GM12878 (cell line): Measurements from ENCODE around the gene RER1. TPM values are rescaled to one million over a fixed set of nuclear protein-coding genes. Genes with fewer than 3 reads are reported as not detected.

Experiments used
- ATAC-seq: fragments of 200-7000 bp; cut with Tn5 transposase; 3 replicates; pipeline ENCODE4 v1.9.1; 2020; ENCODE audit warnings: mild to moderate bottlenecking, moderate library complexity
- BruUV-seq: library from RNA; stranded (reverse); fragments of 400-500 nt; replicated peaks from 2 replicates; lab custom pipeline; 2021; lab: Mats Ljungman, UMichigan
- CTCF ChIA-PET: fragments of 300-600 bp; sonication (Branson Sonifier 250); formaldehyde crosslinking; extraction: SDS; loops from one replicate; lab custom pipeline; 2021; ENCODE audit warnings: inconsistent platforms; lab: Yijun Ruan, JAX
- POLR2A ChIA-PET: fragments of 350-600 bp; formaldehyde crosslinking; extraction: SDS; loops from one replicate; lab custom pipeline; 2021; ENCODE audit warnings: inconsistent platforms; lab: Charles Lee
- RAD21 ChIA-PET: fragments of 300-600 bp; sonication (Branson Sonifier 250); formaldehyde crosslinking; loops from one replicate; lab custom pipeline; 2023; ENCODE audit warnings: antibody characterized with exemption; ENCODE audit not compliant: unreplicated experiment; lab: Charles Lee
- SMC1A ChIA-PET: fragments of 300-600 bp; sonication (Branson Sonifier 250); formaldehyde crosslinking; loops from one replicate; lab custom pipeline; 2023; ENCODE audit not compliant: unreplicated experiment, uncharacterized antibody; lab: Charles Lee
- DNase-seq: peaks from one replicate; pipeline ENCODE4 v3.0.0-alpha.2; 2011; ENCODE audit warnings: low read depth, low spot score
- FAIRE-seq: peaks from 3 replicates; lab custom pipeline; 2011; peaks lifted over from hg19 to GRCh38; lab: Jason Lieb, UNC
- H2AFZ ChIP-seq: 2 replicates; pipeline ENCODE4 v1.6.0; 2011; ENCODE audit warnings: low read depth, low read length, control low read depth; ENCODE audit not compliant: control insufficient read depth
- H3K27ac ChIP-seq: 2 replicates; pipeline ENCODE4 v1.5.1; 2011; ENCODE audit warnings: control low read depth; ENCODE audit not compliant: control insufficient read depth, insufficient read depth
- H3K27me3 ChIP-seq, 2 experiments: replicated peaks in 1 of 2; 2 replicates each; pipeline versions ENCODE4 v1.6.0 to v1.6.1; 2011; ENCODE audit warnings: low read length in 1 of 2; ENCODE audit not compliant: control insufficient read depth in 2 of 2, insufficient read depth in 2 of 2
- H3K36me3 ChIP-seq, 2 experiments: 2 replicates each; pipeline ENCODE4 v1.5.1; 2011; ENCODE audit warnings: low read length in 1 of 2; ENCODE audit not compliant: control insufficient read depth in 2 of 2, insufficient read depth in 2 of 2
- H3K4me1 ChIP-seq: 2 replicates; pipeline ENCODE4 v1.6.1; 2011; ENCODE audit warnings: mild to moderate bottlenecking, low read length, moderate library complexity, mixed read lengths; ENCODE audit not compliant: control insufficient read depth, insufficient read depth
- H3K4me2 ChIP-seq: 2 replicates; pipeline ENCODE4 v1.6.0; 2011; ENCODE audit warnings: control low read depth; ENCODE audit not compliant: control insufficient read depth, insufficient read depth
- H3K4me3 ChIP-seq: fragments of 200-600 bp; sonication (generic); 2 replicates; pipeline ENCODE4 v1.5.1; 2016
- H3K79me2 ChIP-seq: 2 replicates; pipeline ENCODE4 v1.6.0; 2011; ENCODE audit warnings: low read length; ENCODE audit not compliant: control insufficient read depth, insufficient read depth
- H3K9ac ChIP-seq: 2 replicates; pipeline ENCODE4 v1.8.0; 2011; ENCODE audit warnings: low read length, control low read depth, mixed read lengths; ENCODE audit not compliant: control insufficient read depth, insufficient read depth
- H3K9me3 ChIP-seq: replicated peaks from 3 replicates; pipeline ENCODE4 v1.5.1; 2011; ENCODE audit warnings: mild to moderate bottlenecking, low read length; ENCODE audit not compliant: control insufficient read depth, insufficient read depth
- H4K20me1 ChIP-seq: 2 replicates; pipeline ENCODE4 v1.6.0; 2011; ENCODE audit not compliant: control insufficient read depth, insufficient read depth
- CBFB ChIP-seq: IDR thresholded peaks from 2 replicates; pipeline ENCODE4 v1.6.1; 2016; ENCODE audit warnings: antibody characterized with exemption, low read depth
- CEBPB ChIP-seq, 2 experiments: fragments of 150-350 bp in 1 of 2; IDR thresholded peaks; 2 replicates each; pipeline ENCODE4 v1.6.1; 2012 to 2014; ENCODE audit warnings: low read depth in 2 of 2, low read length in 2 of 2, borderline replicate concordance in 1 of 2, inconsistent platforms in 1 of 2
- CREM ChIP-seq: IDR thresholded peaks from 2 replicates; pipeline ENCODE4 v1.6.1; 2014; ENCODE audit warnings: antibody characterized with exemption, low read depth
- DPF2 ChIP-seq: fragments of 450-650 bp; IDR thresholded peaks from 2 replicates; pipeline ENCODE4 v1.6.1; 2017; ENCODE audit warnings: mild to moderate bottlenecking
- ETV6 ChIP-seq, 2 experiments: fragments of 450-650 bp in 1 of 2; IDR thresholded peaks in 1 of 2; conservative IDR thresholded peaks in 1 of 2; 2 replicates each; pipeline ENCODE4 v1.6.1; 2014; ENCODE audit warnings: antibody characterized with exemption in 1 of 2, borderline replicate concordance in 1 of 2, low read depth in 1 of 2, mild to moderate bottlenecking in 1 of 2, moderate library complexity in 1 of 2
- KLF5 ChIP-seq: fragments of 450-650 bp; IDR thresholded peaks from 2 replicates; pipeline ENCODE4 v1.6.1; 2014; ENCODE audit warnings: mild to moderate bottlenecking; ENCODE audit not compliant: partially characterized antibody
- MEF2A ChIP-seq: IDR thresholded peaks from 2 replicates; pipeline ENCODE4 v1.6.1; 2011; ENCODE audit warnings: low read depth, mild to moderate bottlenecking, low read length, moderate library complexity; ENCODE audit not compliant: insufficient read depth
- MYC ChIP-seq: IDR thresholded peaks from 2 replicates; pipeline ENCODE4 v1.6.1; 2011; ENCODE audit warnings: mild to moderate bottlenecking, low read length, moderate library complexity, inconsistent platforms; ENCODE audit not compliant: insufficient read depth, insufficient replicate concordance, insufficient read length, severe bottlenecking
- POLR2A ChIP-seq: IDR thresholded peaks from 2 replicates; pipeline ENCODE4 v1.6.1; 2011; ENCODE audit warnings: low read depth, mild to moderate bottlenecking, low read length
- SKIL ChIP-seq: fragments of 450-650 bp; IDR thresholded peaks from 2 replicates; pipeline ENCODE4 v1.6.1; 2017; ENCODE audit warnings: mild to moderate bottlenecking, low read depth, inconsistent platforms; ENCODE audit not compliant: poor library complexity, severe bottlenecking
- SMARCA5 ChIP-seq: fragments of 450-650 bp; IDR thresholded peaks from 2 replicates; pipeline ENCODE4 v1.6.1; 2017; ENCODE audit warnings: mild to moderate bottlenecking
- TARDBP ChIP-seq: IDR thresholded peaks from 2 replicates; pipeline ENCODE4 v1.6.1; 2016; ENCODE audit warnings: borderline replicate concordance
- USF2 ChIP-seq: IDR thresholded peaks from 2 replicates; pipeline ENCODE4 v1.6.1; 2011; ENCODE audit warnings: low read depth, low read length, improper control_type of control experiment, borderline replicate concordance
- ZNF207 ChIP-seq: fragments of 450-650 bp; IDR thresholded peaks from 2 replicates; pipeline ENCODE4 v1.6.1; 2014; ENCODE audit warnings: antibody characterized with exemption, mild to moderate bottlenecking, borderline replicate concordance
- WGBS: methylation state at CpG from one replicate; pipeline ENCODE4 v1.1.6; 2016; ENCODE audit warnings: low lambda C conversion rate; ENCODE audit not compliant: insufficient replicate concordance, insufficient coverage; ENCODE audit errors: missing lambda C conversion rate; 5-methylcytosine and 5-hydroxymethylcytosine counted together
- in situ Hi-C: fragments of 300-500 bp; cut with MboI; formaldehyde crosslinking; loops from 9 replicates; pipeline ENCODE4 v1.14.3; 2018; ENCODE audit warnings: mixed read lengths
- intact Hi-C: fragments of 100-400 bp; cut with micrococcal nuclease; formaldehyde crosslinking; loops from one replicate; pipeline ENCODE4 v1.14.2; 2022; ENCODE audit not compliant: unreplicated experiment
- polyA plus RNA-seq, 11 experiments: library from polyadenylated mRNA; depleted of rRNA in 4 of 11; unstranded in 6 of 11; stranded (reverse) in 5 of 11; fragments of >200 nt; fragmentation: Nextera tagmentation in 4 of 11; fragmentation: Illumina TruSeq in 1 of 11; extraction: Ambion mirVana in 4 of 11; extraction: Trizol in 1 of 11; gene quantifications; 1 replicate in 1 of 11; 2 replicates in 10 of 11; pipeline versions ENCODE4 v1.2.1 to v1.2.3, GENCODE V29; 2011 to 2016; ENCODE audit warnings: inconsistent platforms in 2 of 11, missing spikeins in 2 of 11, low read depth in 1 of 11
- total RNA-seq, 4 experiments: library from RNA; depleted of rRNA in 3 of 4; stranded (reverse); fragments of >200 nt in 3 of 4; fragmentation: Illumina TruSeq in 1 of 4; extraction: Trizol in 1 of 4; gene quantifications; 2 replicates each; pipeline versions ENCODE4 v1.2.1 to v1.2.3, GENCODE V29; 2013 to 2021

Gene RER1
- total and polyA plus RNA-seq, 10 of the 15 experiments (the other 5 are each of a cell fraction or from before 2014, with no cell fraction given), result 29.2 to 274 (median 136) TPM

GRCh38 chr1:2407166-2407990 is 15.7 kb downstream of the RER1 start:
- in situ Hi-C loops, result no loop called here
- RAD21 ChIA-PET, result no interaction called here
- SMC1A ChIA-PET, result no interaction called here
- peak; percentile 56; the same call in 1 of the 2 replicates for TF ChIP-seq POLR2A
- no peak for TF ChIP-seq ZNF207
- TF ChIP-seq TARDBP, result no peak
- peaks cover 9% of the 10 kb centered on the region for H3K79me2 ChIP-seq
- WGBS, result 82% methylated on average over 22 of the region's 25 CpGs
- peaks cover 9 to 12% of the 10 kb centered on the region in 2 experiments for H3K36me3 ChIP-seq
- POLR2A ChIA-PET, result no interaction called here
- H3K4me3 ChIP-seq, result no peak overlapping the region
- no peak overlapping the region for H2AFZ ChIP-seq
- H4K20me1 ChIP-seq, result no peaks in the 10 kb centered on the region
- DNase-seq, result no peak
- H3K9ac ChIP-seq, result no peak overlapping the region
- intact Hi-C loops, result no loop called here
- peaks cover 4% of the 10 kb centered on the region; the same call in 1 of the 2 replicates for H3K4me1 ChIP-seq
- H3K27ac ChIP-seq, result no peak overlapping the region
- no TSS peak for BruUV-seq
- H3K4me2 ChIP-seq, result no peak overlapping the region
- H3K9me3 ChIP-seq, result no peaks in the 10 kb centered on the region
- H3K27me3 ChIP-seq, result no peaks in the 10 kb centered on the region
- CTCF ChIA-PET, result interaction anchor here (1.5 kb wide), 1 partner anchor 212 kb away, joined by 4 read pairs; the partner anchor contains the start of gene FAAP20
- FAIRE-seq, result no peak
- ATAC-seq, result no peak

- ChIA-PET POLR2A (no interaction called here), RAD21 (no interaction called here)
- TF ChIP-seq ETV6 (conservative IDR thresholded peaks at IDR 0.05 in 1 of 2, IDR thresholded peaks at IDR 0.05 in 1 of 2; ENCODE audit: borderline replicate concordance in 1 of 2, low read depth in 1 of 2), result no peak
- TF ChIP-seq SKIL, result no peak
- no peak for TF ChIP-seq MYC
- no peak for TF ChIP-seq CBFB
- TF ChIP-seq USF2, result no peak
- TF ChIP-seq MEF2A, result no peak
- TF ChIP-seq CEBPB (IDR thresholded peaks at IDR 0.05; ENCODE audit: borderline replicate concordance in 1 of 2, low read depth in 2 of 2, low read length in 2 of 2), result no peak
- TF ChIP-seq CREM, result no peak
- TF ChIP-seq SMARCA5, result no peak
- TF ChIP-seq KLF5, result no peak
- no peak for TF ChIP-seq DPF2
Observed at GRCh38 chr1:2407991-2408275, 16.3 kb downstream of the RER1 start.

More at GRCh38 chr1:2407991-2408275, 16.3 kb downstream of the RER1 start:
- no peaks in the 10 kb centered on the region for H4K20me1 ChIP-seq
- ChIA-PET CTCF (no interaction called here), SMC1A (no interaction called here)
- no peak overlapping the region for H3K4me2 ChIP-seq
- intact Hi-C loops (no loop called here), in situ Hi-C loops (no loop called here)
- DNase-seq (no peak), FAIRE-seq (no peak), ATAC-seq (no peak)
- no peaks in the 10 kb centered on the region for H3K9me3 ChIP-seq
- H3K79me2 ChIP-seq, result peaks cover 12% of the 10 kb centered on the region
- peaks cover 4% of the 10 kb centered on the region; the same call in 1 of the 2 replicates for H3K4me1 ChIP-seq
- no peak overlapping the region for H3K27ac ChIP-seq
- no peaks in the 10 kb centered on the region for H3K27me3 ChIP-seq
- H3K4me3 ChIP-seq, result no peak overlapping the region
- no TSS peak for BruUV-seq
- no peak overlapping the region for H3K9ac ChIP-seq
- H3K36me3 ChIP-seq, result peaks cover 5 to 12% of the 10 kb centered on the region in 2 experiments
- WGBS, result 75% methylated on average over 6 of the region's 8 CpGs
- H2AFZ ChIP-seq, result no peak overlapping the region
